GM12878 (cell line): ENCODE measurements around the gene SLC2A1. TPM values are rescaled to one million over a fixed set of nuclear protein-coding genes. Genes with fewer than 3 reads are reported as not detected.

ENCODE experiments used
- ATF2 ChIP-seq: IDR thresholded peaks from 2 replicates; pipeline ENCODE4 v1.6.1; 2012; ENCODE audit warnings: low read length, inconsistent platforms
- CHD4 ChIP-seq: fragments of 200-600 bp; sonication (generic); IDR thresholded peaks from 2 replicates; pipeline ENCODE4 v1.6.1; 2016; ENCODE audit warnings: mild to moderate bottlenecking
- EED ChIP-seq: sonication (generic); IDR thresholded peaks from 2 replicates; pipeline ENCODE4 v1.6.1; 2016; ENCODE audit warnings: antibody characterized with exemption, low read depth
- IRF5 ChIP-seq: fragments of 450-650 bp; IDR thresholded peaks from 2 replicates; pipeline ENCODE4 v1.6.1; 2017; ENCODE audit warnings: borderline replicate concordance
- KDM1A ChIP-seq: fragments of 200-600 bp; sonication (generic); IDR thresholded peaks from 2 replicates; pipeline ENCODE4 v1.6.1; 2016; ENCODE audit warnings: borderline replicate concordance
- POU2F2 ChIP-seq: IDR thresholded peaks from 3 replicates; pipeline ENCODE4 v1.6.1; 2011; ENCODE audit warnings: low read depth, mild to moderate bottlenecking, low read length, borderline replicate concordance
- RELB ChIP-seq: fragments of 450-650 bp; IDR thresholded peaks from 2 replicates; pipeline ENCODE4 v1.6.1; 2017; ENCODE audit warnings: low read depth, mild to moderate bottlenecking, moderate library complexity
- RUNX3 ChIP-seq: IDR thresholded peaks from 2 replicates; pipeline ENCODE4 v1.6.1; 2012; ENCODE audit warnings: low read length, inconsistent platforms
- SP1 ChIP-seq: IDR thresholded peaks from one replicate; pipeline ENCODE4 v1.6.1; 2011; ENCODE audit warnings: low read depth, low read length
- SPI1 ChIP-seq: IDR thresholded peaks from 2 replicates; pipeline ENCODE4 v1.6.1; 2011; ENCODE audit warnings: low read depth, mild to moderate bottlenecking, low read length, moderate library complexity, borderline replicate concordance; ENCODE audit not compliant: insufficient read depth
- TCF12 ChIP-seq: IDR thresholded peaks from 2 replicates; pipeline ENCODE4 v1.6.1; 2011; ENCODE audit warnings: low read depth, mild to moderate bottlenecking, low read length
- YBX1 ChIP-seq: fragments of 450-650 bp; IDR thresholded peaks from 2 replicates; pipeline ENCODE4 v1.6.1; 2016; ENCODE audit warnings: antibody characterized with exemption
- ZNF217 ChIP-seq: fragments of 450-650 bp; IDR thresholded peaks from 2 replicates; pipeline ENCODE4 v1.6.1; 2017; ENCODE audit warnings: antibody characterized with exemption, mild to moderate bottlenecking
- polyA plus RNA-seq, 11 experiments: library from polyadenylated mRNA; depleted of rRNA in 4 of 11; unstranded in 6 of 11; stranded (reverse) in 5 of 11; fragments of >200 nt; fragmentation: Nextera tagmentation in 4 of 11; fragmentation: Illumina TruSeq in 1 of 11; extraction: Ambion mirVana in 4 of 11; extraction: Trizol in 1 of 11; gene quantifications; 1 replicate in 1 of 11; 2 replicates in 10 of 11; pipeline versions ENCODE4 v1.2.1 to v1.2.3, GENCODE V29; 2011 to 2016; ENCODE audit warnings: inconsistent platforms in 2 of 11, missing spikeins in 2 of 11, low read depth in 1 of 11
- total RNA-seq, 4 experiments: library from RNA; depleted of rRNA in 3 of 4; stranded (reverse); fragments of >200 nt in 3 of 4; fragmentation: Illumina TruSeq in 1 of 4; extraction: Trizol in 1 of 4; gene quantifications; 2 replicates each; pipeline versions ENCODE4 v1.2.1 to v1.2.3, GENCODE V29; 2013 to 2021

Gene SLC2A1
- total and polyA plus RNA-seq, 10 of the 15 experiments (the other 5 are each of a cell fraction or from before 2014, with no cell fraction given), result 5.7 to 66.0 (median 44.2) TPM

GRCh38 chr1:42942444-42942843 is 16.2 kb downstream of the SLC2A1 start (continued):
- TF ChIP-seq IRF5 (no peak), ATF2 (no peak), RELB (no peak), YBX1 (no peak), ZNF217 (no peak), TCF12 (peak; percentile 75; the same call in 1 of the 2 replicates), SPI1 (peak; percentile 69; the same call in 1 of the 2 replicates), RUNX3 (peak; percentile 43), CHD4 (no peak), SP1 (no peak), POU2F2 (no peak), KDM1A (no peak), EED (no peak)
